DND-41 (cell line): ENCODE measurements around the gene TYW1.
"Not testable (repeated sequence)": the region's sequence is repeated elsewhere in the genome, so short reads cannot be mapped to it uniquely, and the experiment has no call there.

Experiments used
- ATAC-seq: fragments of 200-7000 bp; cut with Tn5 transposase; 3 replicates; pipeline ENCODE4 v1.9.1; 2021; ENCODE audit warnings: low read depth; ENCODE audit not compliant: insufficient read depth
- DNase-seq: peaks from one replicate; pipeline ENCODE4 v3.0.0-alpha.2; 2020
- H2AFZ ChIP-seq: 2 replicates; pipeline ENCODE4 v1.6.0; 2012; ENCODE audit warnings: low read depth, low read length
- H3K27ac ChIP-seq: 2 replicates; pipeline ENCODE4 v1.5.1; 2012; ENCODE audit warnings: low read length, inconsistent platforms
- H3K27me3 ChIP-seq: fragments of 200-600 bp; sonication (generic); 2 replicates; pipeline ENCODE4 v1.6.0; 2012; ENCODE audit warnings: low read length, mild to moderate bottlenecking, inconsistent platforms; ENCODE audit not compliant: insufficient read depth, poor library complexity
- H3K36me3 ChIP-seq: 2 replicates; pipeline ENCODE4 v1.5.1; 2012; ENCODE audit warnings: low read length, inconsistent platforms; ENCODE audit not compliant: insufficient read depth
- H3K4me1 ChIP-seq: 2 replicates; pipeline ENCODE4 v1.5.1; 2012; ENCODE audit warnings: mild to moderate bottlenecking, low read length; ENCODE audit not compliant: insufficient read depth
- H3K4me2 ChIP-seq: 2 replicates; pipeline ENCODE4 v1.6.0; 2012; ENCODE audit warnings: mild to moderate bottlenecking, moderate library complexity, low read length, inconsistent platforms; ENCODE audit not compliant: insufficient read depth
- H3K4me3 ChIP-seq, 2 experiments: fragments of 200-600 bp in 1 of 2; shearing (Covaris generic) in 1 of 2; 2 replicates each; pipeline ENCODE4 v1.5.1; 2012 to 2016; ENCODE audit warnings: inconsistent platforms in 2 of 2, low read length in 2 of 2, mild to moderate bottlenecking in 2 of 2, low read depth in 1 of 2, moderate library complexity in 1 of 2
- H3K79me2 ChIP-seq: 2 replicates; pipeline ENCODE4 v1.6.0; 2012; ENCODE audit warnings: low read length, inconsistent platforms; ENCODE audit not compliant: insufficient read depth
- H3K9ac ChIP-seq: 2 replicates; pipeline ENCODE4 v1.6.0; 2012; ENCODE audit warnings: low read depth, mild to moderate bottlenecking, inconsistent platforms, low read length, moderate library complexity
- H3K9me3 ChIP-seq: 2 replicates; pipeline ENCODE4 v1.5.1; 2012; ENCODE audit warnings: low read length, moderate library complexity, mild to moderate bottlenecking, inconsistent platforms; ENCODE audit not compliant: insufficient read depth, severe bottlenecking
- H4K20me1 ChIP-seq: 2 replicates; pipeline ENCODE4 v1.6.0; 2012; ENCODE audit warnings: low read length; ENCODE audit not compliant: insufficient read depth
- CTCF ChIP-seq: IDR thresholded peaks from 2 replicates; pipeline ENCODE4 v1.5.1; 2012; ENCODE audit warnings: borderline replicate concordance, low read length, moderate library complexity, mild to moderate bottlenecking; ENCODE audit not compliant: poor library complexity, severe bottlenecking; ENCODE audit errors: extremely low read depth

TYW1 gene

DNA sequence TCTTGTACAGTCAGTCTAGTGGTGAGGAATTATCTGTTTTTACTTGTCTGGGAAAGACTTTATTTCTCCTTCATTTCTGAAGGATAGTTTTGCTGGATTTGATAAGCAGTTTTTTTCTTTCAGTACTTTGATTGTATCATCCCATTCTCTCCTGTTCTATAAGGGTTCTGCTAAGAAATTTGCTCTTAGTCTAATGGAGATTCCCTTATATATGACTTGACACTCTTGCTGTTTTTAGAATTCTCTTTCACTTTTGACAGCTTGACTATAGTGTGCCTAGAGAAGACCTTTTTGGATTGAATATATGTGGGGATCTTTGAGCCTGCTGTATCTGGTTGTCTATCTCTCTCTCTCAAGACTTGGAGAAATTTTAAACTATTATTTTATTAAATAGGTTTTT, 157.7 kb downstream of the TYW1 start:
- DNase-seq, H2AFZ ChIP-seq, H3K9ac ChIP-seq, H3K79me2 ChIP-seq, H3K4me1 ChIP-seq, ATAC-seq, H3K4me2 ChIP-seq, H3K27me3 ChIP-seq, H3K9me3 ChIP-seq, H3K36me3 ChIP-seq, H3K4me3 ChIP-seq, H4K20me1 ChIP-seq, H3K27ac ChIP-seq: not testable (repeated sequence)

- H3K4me2 ChIP-seq, H3K79me2 ChIP-seq, H3K9ac ChIP-seq, H3K4me3 ChIP-seq, H4K20me1 ChIP-seq, H3K36me3 ChIP-seq, H3K27ac ChIP-seq, H3K27me3 ChIP-seq, H3K9me3 ChIP-seq, H3K4me1 ChIP-seq, H2AFZ ChIP-seq, DNase-seq: not testable (repeated sequence)
- peak; percentile 31; the same call in 1 of the 3 replicates for ATAC-seq
These were observed 159.4 kb downstream of the TYW1 start for GRCh38 chr7:67156064-67156463.

DNA sequence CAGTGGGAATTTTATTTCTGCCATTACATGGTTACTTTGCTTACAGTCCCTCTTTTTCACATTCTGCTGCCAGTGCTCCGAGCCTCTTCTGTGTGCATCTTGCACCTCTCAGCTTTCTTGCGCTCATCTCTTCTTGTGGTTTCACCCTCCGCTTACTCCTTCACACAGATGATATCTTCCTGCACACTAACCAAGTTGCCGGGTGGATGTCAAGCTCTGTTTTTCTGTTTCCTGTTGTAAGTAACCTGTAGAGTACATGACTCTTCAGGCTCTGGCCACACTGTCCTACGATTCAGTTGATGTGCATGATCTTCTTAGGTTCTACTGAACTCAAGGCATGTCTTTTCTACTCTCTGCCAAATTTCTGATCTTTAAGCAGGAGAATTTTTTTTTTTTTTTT, 166.7 kb downstream of the TYW1 start:
- not testable (repeated sequence) for H3K79me2 ChIP-seq, H3K9me3 ChIP-seq, H3K27me3 ChIP-seq, H3K36me3 ChIP-seq, H3K4me3 ChIP-seq, H3K9ac ChIP-seq, H4K20me1 ChIP-seq, H2AFZ ChIP-seq
- ATAC-seq = peak; percentile 100
- peak; percentile 78 for DNase-seq
- Histone ChIP-seq H3K4me1 (peaks cover 18% of the 10 kb centered on the region), H3K4me2 (peak overlapping the region; percentile 55), H3K27ac (peak overlapping the region; percentile 23; the same call in 1 of the 2 replicates)

- H3K4me3 ChIP-seq, H3K9me3 ChIP-seq, H3K79me2 ChIP-seq, ATAC-seq, H3K4me1 ChIP-seq, H3K4me2 ChIP-seq, H3K27me3 ChIP-seq, H3K27ac ChIP-seq, DNase-seq, H3K36me3 ChIP-seq, H2AFZ ChIP-seq, H3K9ac ChIP-seq, H4K20me1 ChIP-seq: not testable (repeated sequence)
These were observed 174.5 kb downstream of the TYW1 start for GRCh38 chr7:67171151-67171550.

GRCh38 chr7:67176730-67177129, 180.1 kb downstream of the TYW1 start:
- DNase-seq, H3K27me3 ChIP-seq, H2AFZ ChIP-seq, H3K36me3 ChIP-seq, H3K4me1 ChIP-seq, H3K9me3 ChIP-seq, H3K79me2 ChIP-seq, H3K4me3 ChIP-seq, H3K27ac ChIP-seq, H3K4me2 ChIP-seq, H3K9ac ChIP-seq, H4K20me1 ChIP-seq: not testable (repeated sequence)
- peak; percentile 54; the same call in 1 of the 3 replicates for ATAC-seq
- peak; percentile 21 for TF ChIP-seq CTCF

- not testable (repeated sequence) for DNase-seq, H3K4me3 ChIP-seq, H3K79me2 ChIP-seq, H3K27me3 ChIP-seq, H2AFZ ChIP-seq, ATAC-seq, H3K9ac ChIP-seq, H4K20me1 ChIP-seq, H3K9me3 ChIP-seq, H3K4me2 ChIP-seq, H3K36me3 ChIP-seq, H3K4me1 ChIP-seq, H3K27ac ChIP-seq
These were observed 182.5 kb downstream of the TYW1 start for GRCh38 chr7:67178915-67179688.

DNA sequence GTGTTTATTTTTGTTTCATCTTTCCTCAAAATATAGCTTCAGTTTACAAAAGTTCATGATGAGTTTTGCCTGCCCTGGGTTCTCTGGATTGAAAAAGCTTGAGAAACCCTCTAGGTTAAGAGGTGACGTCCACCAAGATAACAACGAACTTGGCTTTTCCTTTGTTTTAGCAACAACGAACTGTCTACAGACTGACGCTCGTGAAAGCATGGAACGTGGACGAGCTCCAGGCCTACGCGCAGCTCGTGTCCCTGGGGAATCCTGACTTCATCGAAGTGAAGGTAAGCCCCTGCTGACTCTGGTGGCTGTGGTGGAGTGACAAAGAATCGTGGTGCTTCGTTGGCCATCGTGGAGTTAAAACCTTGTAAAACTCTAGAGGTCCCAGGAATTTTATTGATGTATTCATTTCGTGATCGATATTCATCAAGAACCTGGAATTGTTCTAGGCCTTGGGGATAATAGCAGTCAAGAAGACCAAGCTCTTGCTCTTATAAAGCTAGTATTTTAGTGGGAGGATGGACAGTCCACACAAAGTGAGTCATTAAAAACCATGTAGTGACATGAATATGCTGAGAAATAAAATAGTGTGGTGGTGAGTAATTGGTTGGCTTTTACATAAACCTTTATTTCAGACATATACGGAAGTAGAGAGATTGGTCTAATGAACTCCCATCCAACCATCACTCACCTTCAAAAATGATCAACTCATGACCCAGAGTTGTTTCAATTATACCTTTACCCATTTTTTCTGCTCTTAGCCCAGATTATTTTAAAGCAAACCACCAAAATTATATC, 186.5 kb downstream of the TYW1 start:
- H3K4me3 ChIP-seq, H4K20me1 ChIP-seq, H2AFZ ChIP-seq, H3K9ac ChIP-seq, H3K4me1 ChIP-seq, H3K36me3 ChIP-seq, H3K4me2 ChIP-seq, H3K27me3 ChIP-seq, ATAC-seq, H3K79me2 ChIP-seq, DNase-seq, H3K9me3 ChIP-seq, H3K27ac ChIP-seq: not testable (repeated sequence)
